Articular chondrocyte of knee joint (primary cell): ENCODE data around the gene LVRN. TPM values are rescaled to one million over a fixed set of nuclear protein-coding genes. Genes with fewer than 3 reads are reported as not detected.

Experiments used
- total RNA-seq: library from RNA; depleted of rRNA; stranded (reverse); fragments of >200 nt; gene quantifications from 2 replicates; pipeline ENCODE4 v1.2.3, GENCODE V29; 2012

Gene LVRN, protein sequence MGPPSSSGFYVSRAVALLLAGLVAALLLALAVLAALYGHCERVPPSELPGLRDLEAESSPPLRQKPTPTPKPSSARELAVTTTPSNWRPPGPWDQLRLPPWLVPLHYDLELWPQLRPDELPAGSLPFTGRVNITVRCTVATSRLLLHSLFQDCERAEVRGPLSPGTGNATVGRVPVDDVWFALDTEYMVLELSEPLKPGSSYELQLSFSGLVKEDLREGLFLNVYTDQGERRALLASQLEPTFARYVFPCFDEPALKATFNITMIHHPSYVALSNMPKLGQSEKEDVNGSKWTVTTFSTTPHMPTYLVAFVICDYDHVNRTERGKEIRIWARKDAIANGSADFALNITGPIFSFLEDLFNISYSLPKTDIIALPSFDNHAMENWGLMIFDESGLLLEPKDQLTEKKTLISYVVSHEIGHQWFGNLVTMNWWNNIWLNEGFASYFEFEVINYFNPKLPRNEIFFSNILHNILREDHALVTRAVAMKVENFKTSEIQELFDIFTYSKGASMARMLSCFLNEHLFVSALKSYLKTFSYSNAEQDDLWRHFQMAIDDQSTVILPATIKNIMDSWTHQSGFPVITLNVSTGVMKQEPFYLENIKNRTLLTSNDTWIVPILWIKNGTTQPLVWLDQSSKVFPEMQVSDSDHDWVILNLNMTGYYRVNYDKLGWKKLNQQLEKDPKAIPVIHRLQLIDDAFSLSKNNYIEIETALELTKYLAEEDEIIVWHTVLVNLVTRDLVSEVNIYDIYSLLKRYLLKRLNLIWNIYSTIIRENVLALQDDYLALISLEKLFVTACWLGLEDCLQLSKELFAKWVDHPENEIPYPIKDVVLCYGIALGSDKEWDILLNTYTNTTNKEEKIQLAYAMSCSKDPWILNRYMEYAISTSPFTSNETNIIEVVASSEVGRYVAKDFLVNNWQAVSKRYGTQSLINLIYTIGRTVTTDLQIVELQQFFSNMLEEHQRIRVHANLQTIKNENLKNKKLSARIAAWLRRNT
- 1.6 and 3.4 TPM in 2 replicates for total RNA-seq

DNA sequence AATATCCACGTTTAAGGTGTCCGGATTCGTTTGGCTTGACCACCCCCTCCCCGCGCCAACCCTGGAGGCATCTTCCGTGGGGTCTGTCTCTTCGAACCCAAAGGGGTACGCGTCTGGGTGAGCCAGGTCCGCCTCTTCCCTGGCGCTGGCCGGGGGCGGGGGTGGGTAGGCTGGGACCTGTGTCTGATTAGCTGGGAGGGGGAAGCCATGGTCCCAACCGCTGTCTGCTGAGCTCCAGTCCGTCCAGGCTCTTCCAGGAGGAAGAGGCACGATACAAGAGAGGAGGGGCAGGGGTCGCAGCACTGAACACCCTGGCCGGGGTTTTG lies at the start of gene LVRN:
Gene LVRN, plus strand, starts transcription at position 237 of the 326 bp plus-strand sequence. CDS start 143 bp downstream, outside the sequence.

DNA sequence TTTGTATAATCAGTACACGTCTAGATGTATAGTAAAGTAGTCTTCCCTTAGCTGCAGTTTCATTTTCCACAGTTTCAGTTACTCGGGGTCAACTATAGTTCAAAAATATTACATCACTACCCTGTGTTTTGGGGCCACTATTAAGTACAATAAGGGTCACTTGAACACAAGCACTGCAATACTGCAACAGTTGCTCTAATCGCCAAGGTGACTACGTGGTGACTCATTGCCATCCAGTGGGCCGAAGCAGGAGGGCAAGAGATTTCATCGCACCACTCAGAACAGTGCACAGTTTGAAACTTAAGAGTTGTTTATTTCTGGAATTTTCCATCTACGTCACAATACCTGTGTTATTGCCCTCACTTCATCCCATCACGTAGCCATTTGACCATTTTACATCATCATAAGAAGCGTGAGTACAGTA lies 69.8 kb downstream of the LVRN start, which contains the start of gene ARL14EPL:
Gene ARL14EPL, plus strand, starts transcription at position 379 of the 424 bp plus-strand sequence. CDS start 18,994 bp downstream, outside the sequence.

Other genes with a start within 250 kb of the LVRN start
- gene CDO1, start 145.8 kb upstream of the LVRN start, total RNA-seq = 22.3 and 25.9 TPM in 2 replicates
- 87.8 and 93.0 TPM in 2 replicates for gene ATG12, start 120.9 kb upstream of the LVRN start, total RNA-seq
- gene AP3S1, start 120.5 kb upstream of the LVRN start, total RNA-seq = 212 and 283 TPM in 2 replicates
- 0.11 and 0.13 TPM in 2 replicates for gene ARL14EPL, start 70.0 kb downstream of the LVRN start, total RNA-seq
- gene COMMD10, start 122.5 kb downstream of the LVRN start, total RNA-seq = 37.9 and 38.7 TPM in 2 replicates